K562 (cell line): ENCODE measurements around the gene KRT35. TPM values are rescaled to one million over a fixed set of nuclear protein-coding genes. Genes with fewer than 3 reads are reported as not detected.

Experiments used
- CBX8 ChIP-seq: fragments of 200-600 bp; sonication (generic); IDR thresholded peaks from 2 replicates; pipeline ENCODE4 v1.6.1; 2012; ENCODE audit warnings: borderline replicate concordance, mixed run types, low read depth, mild to moderate bottlenecking, moderate library complexity, mixed read lengths, low read length, control low read depth, inconsistent platforms; ENCODE audit not compliant: poor library complexity, severe bottlenecking; ENCODE audit errors: extremely low read depth
- DMBX1 ChIP-seq: fragments of 250-450 bp; sonication (Bioruptor Pico); IDR thresholded peaks from 2 replicates; pipeline ENCODE4 v1.8.0; 2022; ENCODE audit warnings: inconsistent platforms, mild to moderate bottlenecking, moderate library complexity, borderline replicate concordance
- FOS ChIP-seq: IDR thresholded peaks from 3 replicates; pipeline ENCODE4 v1.6.1; 2011; ENCODE audit not compliant: insufficient read length; ENCODE audit errors: extremely low read depth
- FOSL1 ChIP-seq: fragments of 200-800 bp; sonication (Bioruptor generic); conservative IDR thresholded peaks from 2 replicates; pipeline ENCODE4 v1.6.1; 2016; ENCODE audit warnings: missing genetic modification characterization, missing compliant biosample characterization
- HDAC1 ChIP-seq, 2 experiments: fragments of 450-650 bp; IDR thresholded peaks; 2 replicates each; pipeline ENCODE4 v1.6.1; 2016 to 2017; ENCODE audit warnings: inconsistent platforms in 1 of 2, mild to moderate bottlenecking in 1 of 2, moderate library complexity in 1 of 2
- KDM1A ChIP-seq, 2 experiments: fragments of 450-650 bp; IDR thresholded peaks; 2 replicates each; pipeline ENCODE4 v1.6.1; 2016; ENCODE audit warnings: mild to moderate bottlenecking in 2 of 2
- KDM5B ChIP-seq: fragments of 200-600 bp; sonication (generic); IDR thresholded peaks from 2 replicates; pipeline ENCODE4 v1.6.1; 2012; ENCODE audit warnings: low read depth, mild to moderate bottlenecking, moderate library complexity, low read length, control low read depth, inconsistent platforms; ENCODE audit not compliant: insufficient replicate concordance
- MAFK ChIP-seq: IDR thresholded peaks from 2 replicates; pipeline ENCODE4 v1.6.1; 2011; ENCODE audit warnings: low read length, improper control_type of control experiment
- MCM5 ChIP-seq: fragments of 450-650 bp; IDR thresholded peaks from 2 replicates; pipeline ENCODE4 v1.6.1; 2016; ENCODE audit warnings: low read depth
- NCOA1 ChIP-seq: fragments of 450-650 bp; IDR thresholded peaks from 2 replicates; pipeline ENCODE4 v1.6.1; 2016; ENCODE audit warnings: low read depth
- NFYB ChIP-seq: IDR thresholded peaks from 2 replicates; pipeline ENCODE4 v1.6.1; 2011; ENCODE audit warnings: mild to moderate bottlenecking, moderate library complexity; ENCODE audit not compliant: insufficient read length; ENCODE audit errors: extremely low read depth
- OTX1 ChIP-seq: fragments of 450-650 bp; formaldehyde crosslinking; IDR thresholded peaks from 2 replicates; pipeline ENCODE4 v1.4.0; 2022; ENCODE audit warnings: mild to moderate bottlenecking
- PRDM10 ChIP-seq: fragments of 450-650 bp; IDR thresholded peaks from 2 replicates; pipeline ENCODE4 v1.6.1; 2018; ENCODE audit not compliant: partially characterized antibody
- RFX1 ChIP-seq: fragments of 450-650 bp; IDR thresholded peaks from 2 replicates; pipeline ENCODE4 v1.6.1; 2016; ENCODE audit warnings: mild to moderate bottlenecking, moderate library complexity
- SMARCB1 ChIP-seq: IDR thresholded peaks from 2 replicates; pipeline ENCODE4 v1.6.1; 2011; ENCODE audit warnings: improper control_type of control experiment, low read depth; ENCODE audit not compliant: insufficient read length
- SMC3 ChIP-seq: conservative IDR thresholded peaks from 2 replicates; pipeline ENCODE4 v1.6.1; 2011; ENCODE audit warnings: low read depth, low read length, improper control_type of control experiment; ENCODE audit not compliant: insufficient read depth
- TEAD4 ChIP-seq, 2 experiments: sonication (generic) in 1 of 2; formaldehyde crosslinking in 1 of 2; IDR thresholded peaks; 2 replicates each; pipeline versions ENCODE4 v1.6.1 to v1.8.0; 2012 to 2022; ENCODE audit warnings: borderline replicate concordance in 1 of 2, inconsistent platforms in 1 of 2, low read length in 1 of 2, mild to moderate bottlenecking in 1 of 2, missing genetic modification reagents in 1 of 2
- YY1 ChIP-seq, 3 experiments: IDR thresholded peaks; 2 replicates each; pipeline ENCODE4 v1.6.1; 2011; ENCODE audit warnings: low read length in 2 of 3, mild to moderate bottlenecking in 2 of 3, moderate library complexity in 2 of 3, borderline replicate concordance in 1 of 3, control low read depth in 1 of 3, low read depth in 1 of 3; ENCODE audit not compliant: insufficient read depth in 3 of 3, insufficient replicate concordance in 2 of 3, control insufficient read depth in 1 of 3, insufficient read length in 1 of 3; ENCODE audit errors: extremely low read depth in 1 of 3
- ZFX ChIP-seq: sonication (generic); formaldehyde crosslinking; IDR thresholded peaks from 2 replicates; pipeline ENCODE4 v1.8.0; 2022; ENCODE audit warnings: mild to moderate bottlenecking, missing genetic modification reagents, moderate library complexity
- ZNF668 ChIP-seq: fragments of 250-450 bp; sonication (Bioruptor Pico); IDR thresholded peaks from 2 replicates; pipeline ENCODE4 v1.8.0; 2022; ENCODE audit warnings: mild to moderate bottlenecking, inconsistent platforms
- polyA plus RNA-seq, 8 experiments: library from polyadenylated mRNA; depleted of rRNA in 4 of 8; stranded (reverse) in 5 of 8; unstranded in 3 of 8; fragments of >200 nt; fragmentation: Nextera tagmentation in 2 of 8; fragmentation: Illumina TruSeq in 1 of 8; extraction: Ambion mirVana in 2 of 8; extraction: Trizol in 1 of 8; gene quantifications; 2 replicates each; pipeline versions ENCODE4 v1.2.1 to v1.2.3, GENCODE V29; 2011 to 2014; ENCODE audit warnings: inconsistent platforms in 1 of 8, missing spikeins in 1 of 8
- total RNA-seq, 7 experiments: library from RNA; depleted of rRNA in 6 of 7; stranded (reverse); fragments of >200 nt in 6 of 7; fragmentation: Illumina TruSeq in 2 of 7; extraction: Trizol in 2 of 7; gene quantifications; 2 replicates each; pipeline versions ENCODE4 v1.2.1 to v1.2.3, GENCODE V29; 2011 to 2021; ENCODE audit warnings: low replicate concordance in 1 of 7

Gene KRT35
- total and polyA plus RNA-seq, 9 of the 15 experiments (the other 6 are each of a cell fraction or from before 2014, with no cell fraction given) = not detected

GRCh38 chr17:41530062-41531048 is 49.4 kb upstream of the KRT35 start (continued):
- TF ChIP-seq SMC3 (no peak), RFX1 (peak; percentile 96), DMBX1 (peak; percentile 38; the same call in 1 of the 2 replicates), KDM1A (IDR thresholded peaks at IDR 0.05) (peak; percentile 52 to 80; a peak in 2 of 4 replicates), OTX1 (peak; percentile 46; the same call in 1 of the 2 replicates), YY1 (IDR thresholded peaks at IDR 0.05; ENCODE audit: borderline replicate concordance in 1 of 3, control insufficient read depth in 1 of 3, extremely low read depth in 1 of 3, insufficient read depth in 3 of 3, insufficient read length in 1 of 3, insufficient replicate concordance in 2 of 3, low read depth in 1 of 3, low read length in 2 of 3) (peak in 1 of 3 experiments; percentile 55), KDM5B (peak; percentile 41), NCOA1 (0 out of 2 replicates have a peak, but pooled peaks have one; percentile 33), NFYB (peak; percentile 21), ZNF668 (CRISPR knock-in tag) (no peak), HDAC1 (IDR thresholded peaks at IDR 0.05) (0 out of 4 replicates have a peak, but pooled peaks have one; percentile 4 to 47), MCM5 (no peak), MAFK (peak; percentile 43; the same call in 1 of the 2 replicates), CBX8 (no peak), FOSL1 (peak; percentile 100), ZFX (peak; percentile 39; the same call in 1 of the 2 replicates), PRDM10 (peak; percentile 91), FOS (peak; percentile 82), SMARCB1 (peak; percentile 81), TEAD4 (IDR thresholded peaks at IDR 0.05; ENCODE audit: low read length) (peak; percentile 66; the same call in 1 of the 2 replicates), TEAD4 (CRISPR knock-in tag; IDR thresholded peaks at IDR 0.05; ENCODE audit: borderline replicate concordance) (no peak)
